ENCODE measurements around the gene VSIG10L2. TPM values are rescaled to one million over a fixed set of nuclear protein-coding genes. Genes with fewer than 3 reads are reported as not detected.

The VSIG10L2 gene
- total RNA-seq, 1 experiment from 2014 or later, result not detected

GRCh38 chr11:125957618-125958332, 11.9 kb downstream of the VSIG10L2 start:
- H3K36me3 ChIP-seq (ENCODE audit: control insufficient read depth in 1 of 2, insufficient read depth in 2 of 2, low read length in 2 of 2), result no peaks in the 10 kb centered on the region
- no peak for TF ChIP-seq MAX (IDR thresholded peaks at IDR 0.05)
- no peak for TF ChIP-seq ATF3 (IDR thresholded peaks at IDR 0.05)
- no peak for TF ChIP-seq ZBTB33 (IDR thresholded peaks at IDR 0.05; ENCODE audit: extremely low read depth, insufficient replicate concordance, low read length)
- no peak for TF ChIP-seq CBX3 (IDR thresholded peaks at IDR 0.05; ENCODE audit: low read depth)
- no peak for TF ChIP-seq EZH2 (IDR thresholded peaks at IDR 0.05)
- TF ChIP-seq TCF7L2 (IDR thresholded peaks at IDR 0.05; ENCODE audit: borderline replicate concordance, extremely low read depth, insufficient read depth, insufficient read length), result no peak
- TF ChIP-seq SP1 (IDR thresholded peaks at IDR 0.05; ENCODE audit: low read depth), result no peak
- TF ChIP-seq POLR2AphosphoS5 (IDR thresholded peaks at IDR 0.05; ENCODE audit: low read depth, low read length), result no peak
- TF ChIP-seq REST (IDR thresholded peaks at IDR 0.05; ENCODE audit: low read depth), result no peak
- no peak for TF ChIP-seq CEBPB (IDR thresholded peaks at IDR 0.05; ENCODE audit: low read depth)
- no peak for TF ChIP-seq SRF (IDR thresholded peaks at IDR 0.05; ENCODE audit: low read depth)
- no peak for TF ChIP-seq ZNF274 (IDR thresholded peaks at IDR 0.05; ENCODE audit: low read depth, low read length)
- no peak for TF ChIP-seq YY1 (IDR thresholded peaks at IDR 0.05; ENCODE audit: extremely low read depth, insufficient replicate concordance, low read depth, low read length)
- no peak for TF ChIP-seq RAD21 (IDR thresholded peaks at IDR 0.05; ENCODE audit: low read depth)
- no peak for TF ChIP-seq POLR2A (IDR thresholded peaks at IDR 0.05; ENCODE audit: borderline replicate concordance, extremely low read depth, insufficient read depth, insufficient read length)
- no peak for TF ChIP-seq JUND (IDR thresholded peaks at IDR 0.05)
- TF ChIP-seq ELF1 (IDR thresholded peaks at IDR 0.05; ENCODE audit: borderline replicate concordance, low read depth), result no peak
- TF ChIP-seq FOSL1 (IDR thresholded peaks at IDR 0.05; ENCODE audit: low read depth), result no peak
- TF ChIP-seq SIN3A (IDR thresholded peaks at IDR 0.05; ENCODE audit: low read depth), result no peak
- H3K79me2 ChIP-seq (ENCODE audit: insufficient read depth, low read length), result no peaks in the 10 kb centered on the region
- H3K4me2 ChIP-seq (ENCODE audit: low read length), result no peak overlapping the region
- no peak for DNase-seq (ENCODE audit: low read depth, low spot score)
- ChIA-PET RAD21 (ENCODE audit: low non-redundant PET in 1 of 2, low total read pairs in 2 of 2, uncharacterized antibody in 2 of 2, unreplicated experiment in 2 of 2) (no interaction called here), POLR2A (no interaction called here), CTCF (no interaction called here)
- H3K9me3 ChIP-seq (ENCODE audit: control insufficient read depth in 1 of 2, insufficient read depth in 1 of 2, low read depth in 1 of 2, low read length in 2 of 2), result no peaks in the 10 kb centered on the region
- no peaks in the 10 kb centered on the region for H3K4me1 ChIP-seq (ENCODE audit: control insufficient read depth in 1 of 2, insufficient read depth in 2 of 2, low read length in 2 of 2)
- H4K20me1 ChIP-seq (ENCODE audit: insufficient read depth), result no peaks in the 10 kb centered on the region
- ATAC-seq, result no peak
- intact Hi-C loops (cut with micrococcal nuclease), result no loop called here
- H2AFZ ChIP-seq (ENCODE audit: low read depth, low read length, poor library complexity, severe bottlenecking), result no peak overlapping the region
- H3K9me2 ChIP-seq (ENCODE audit: insufficient read depth), result no peaks in the 10 kb centered on the region
- no peaks in the 10 kb centered on the region for H3K27me3 ChIP-seq (ENCODE audit: insufficient read depth, low read length)
- BruUV-seq (replicated peaks), result no TSS peak
- H3K4me3 ChIP-seq (replicated peaks in 1 of 2; ENCODE audit: low read depth in 1 of 2, low read length in 2 of 2), result no peak overlapping the region
- no peak overlapping the region for H3K9ac ChIP-seq (ENCODE audit: low read length)
- no peak overlapping the region for H3K27ac ChIP-seq (ENCODE audit: low read depth, low read length)
